OCI-LY7 (cell line): ENCODE data around the gene CDH23. TPM values are rescaled to one million over a fixed set of nuclear protein-coding genes. Genes with fewer than 3 reads are reported as not detected.

Source experiments
- BruUV-seq: library from RNA; stranded (reverse); fragments of 400-500 nt; replicated peaks from 2 replicates; lab custom pipeline; 2021; lab: Mats Ljungman, UMichigan
- CTCF ChIA-PET: fragments of 300-600 bp; sonication (Branson Sonifier 250); formaldehyde crosslinking; loops from one replicate; lab custom pipeline; 2022; ENCODE audit warnings: antibody characterized with exemption; ENCODE audit not compliant: unreplicated experiment; lab: Charles Lee
- POLR2A ChIA-PET: fragments of 300-600 bp; sonication (Branson Sonifier 250); formaldehyde crosslinking; loops from one replicate; lab custom pipeline; 2022; ENCODE audit warnings: antibody characterized with exemption; lab: Charles Lee
- DNase-seq: peaks from one replicate; pipeline ENCODE4 v3.0.0-alpha.2; 2015; ENCODE audit warnings: low spot score
- H2AFZ ChIP-seq: fragments of 200-600 bp; sonication (generic), shearing (Covaris generic); 2 replicates; pipeline ENCODE4 v1.6.1; 2014; ENCODE audit warnings: mild to moderate bottlenecking, antibody characterized with exemption, low read length, moderate library complexity
- H3K27ac ChIP-seq: fragments of 200-600 bp; sonication (generic); 2 replicates; pipeline ENCODE4 v1.5.1; 2014; ENCODE audit warnings: mixed run types, low read depth, mild to moderate bottlenecking, moderate library complexity, low read length, inconsistent platforms; ENCODE audit not compliant: poor library complexity, severe bottlenecking
- H3K36me3 ChIP-seq: fragments of 200-600 bp; sonication (generic); 2 replicates; pipeline ENCODE4 v1.6.1; 2014; ENCODE audit warnings: mild to moderate bottlenecking, antibody characterized with exemption, low read length, moderate library complexity, mixed read lengths; ENCODE audit not compliant: insufficient read depth
- H3K4me1 ChIP-seq: fragments of 200-600 bp; sonication (generic); 2 replicates; pipeline ENCODE4 v1.5.1; 2014; ENCODE audit warnings: mild to moderate bottlenecking, low read length; ENCODE audit not compliant: insufficient read depth, poor library complexity, severe bottlenecking
- H3K4me2 ChIP-seq: fragments of 200-600 bp; sonication (generic); 2 replicates; pipeline ENCODE4 v1.6.1; 2014; ENCODE audit warnings: mild to moderate bottlenecking, low read length
- H3K4me3 ChIP-seq: fragments of 200-600 bp; sonication (generic); 2 replicates; pipeline ENCODE4 v1.5.1; 2014; ENCODE audit warnings: mild to moderate bottlenecking, low read depth, low read length; ENCODE audit not compliant: poor library complexity, severe bottlenecking
- H3K79me2 ChIP-seq: fragments of 200-600 bp; sonication (generic); 2 replicates; pipeline ENCODE4 v1.6.1; 2016; ENCODE audit warnings: low read depth, mild to moderate bottlenecking, low read length, moderate library complexity, mixed read lengths; ENCODE audit not compliant: insufficient read depth
- H3K9me2 ChIP-seq: fragments of 200-600 bp; sonication (generic); 2 replicates; pipeline ENCODE4 v1.6.1; 2016; ENCODE audit warnings: mild to moderate bottlenecking, low read length, mixed read lengths; ENCODE audit not compliant: insufficient read depth
- H3K9me3 ChIP-seq: fragments of 200-600 bp; sonication (generic); 2 replicates; pipeline ENCODE4 v1.6.1; 2014; ENCODE audit warnings: mild to moderate bottlenecking, mixed run types, low read length, mixed read lengths
- H4K20me1 ChIP-seq: fragments of 200-600 bp; sonication (generic); 2 replicates; pipeline ENCODE4 v1.6.1; 2014; ENCODE audit warnings: mild to moderate bottlenecking, antibody characterized with exemption, low read length, moderate library complexity, mixed read lengths; ENCODE audit not compliant: insufficient read depth
- EZH2phosphoT487 ChIP-seq: fragments of 200-600 bp; sonication (generic); IDR thresholded peaks from 2 replicates; pipeline ENCODE4 v1.6.1; 2018; ENCODE audit warnings: low read depth, borderline replicate concordance, mild to moderate bottlenecking, mixed run types, antibody characterized with exemption, low read length, moderate library complexity, mixed read lengths
- intact Hi-C: fragments of 100-400 bp; cut with micrococcal nuclease; formaldehyde crosslinking; loops from one replicate; pipeline ENCODE4 v1.10.0; 2022; ENCODE audit not compliant: unreplicated experiment
- total RNA-seq, 2 experiments: library from RNA; depleted of rRNA in 1 of 2; stranded (reverse); fragments of >200 nt in 1 of 2; shearing (Covaris generic) in 1 of 2; gene quantifications; 2 replicates each; pipeline ENCODE4 v1.2.3, GENCODE V29; 2014 to 2022
- TF ChIP-seq, protein P1 (sequence below): fragments of 200-600 bp; sonication (generic); conservative IDR thresholded peaks from 2 replicates; pipeline ENCODE4 v1.5.1; 2014; ENCODE audit warnings: mild to moderate bottlenecking, antibody characterized with exemption, low read length, moderate library complexity, mixed read lengths

CDH23 gene
- total RNA-seq, 2 experiments from 2014 or later: 0.92 to 9.9 TPM

DNA sequence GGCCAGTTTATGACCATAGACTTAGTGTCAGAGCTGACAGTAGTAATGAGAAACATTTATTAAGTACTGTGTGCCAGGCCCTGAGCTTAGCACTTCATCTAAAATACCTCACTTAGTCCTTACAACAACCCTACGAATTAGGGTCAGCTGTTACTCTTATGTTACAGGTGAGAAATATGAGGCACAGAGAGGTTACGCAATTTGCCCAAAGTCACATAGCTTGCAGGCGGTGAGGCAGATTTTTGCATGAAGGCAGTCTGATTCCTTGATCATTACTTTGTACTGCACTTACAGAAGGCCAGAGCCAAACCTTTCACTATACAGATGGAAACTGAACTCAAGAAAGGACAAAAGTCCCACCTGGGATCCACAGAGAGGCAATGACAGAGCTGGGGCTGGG, 10.2 kb downstream of the CDH23 start:
- CTCF ChIA-PET: no interaction called here
- DNase-seq: no peak
- Histone ChIP-seq H3K27ac (no peak overlapping the region), H3K4me3 (no peak overlapping the region), H3K4me1 (no peaks in the 10 kb centered on the region), H2AFZ (no peak overlapping the region), H3K36me3 (no peaks in the 10 kb centered on the region), H3K9me2 (no peaks in the 10 kb centered on the region), H4K20me1 (no peaks in the 10 kb centered on the region), H3K9me3 (no peaks in the 10 kb centered on the region), H3K4me2 (no peak overlapping the region), H3K79me2 (no peaks in the 10 kb centered on the region)
- no peak for TF ChIP-seq EZH2phosphoT487
- TF ChIP-seq, protein P1, sequence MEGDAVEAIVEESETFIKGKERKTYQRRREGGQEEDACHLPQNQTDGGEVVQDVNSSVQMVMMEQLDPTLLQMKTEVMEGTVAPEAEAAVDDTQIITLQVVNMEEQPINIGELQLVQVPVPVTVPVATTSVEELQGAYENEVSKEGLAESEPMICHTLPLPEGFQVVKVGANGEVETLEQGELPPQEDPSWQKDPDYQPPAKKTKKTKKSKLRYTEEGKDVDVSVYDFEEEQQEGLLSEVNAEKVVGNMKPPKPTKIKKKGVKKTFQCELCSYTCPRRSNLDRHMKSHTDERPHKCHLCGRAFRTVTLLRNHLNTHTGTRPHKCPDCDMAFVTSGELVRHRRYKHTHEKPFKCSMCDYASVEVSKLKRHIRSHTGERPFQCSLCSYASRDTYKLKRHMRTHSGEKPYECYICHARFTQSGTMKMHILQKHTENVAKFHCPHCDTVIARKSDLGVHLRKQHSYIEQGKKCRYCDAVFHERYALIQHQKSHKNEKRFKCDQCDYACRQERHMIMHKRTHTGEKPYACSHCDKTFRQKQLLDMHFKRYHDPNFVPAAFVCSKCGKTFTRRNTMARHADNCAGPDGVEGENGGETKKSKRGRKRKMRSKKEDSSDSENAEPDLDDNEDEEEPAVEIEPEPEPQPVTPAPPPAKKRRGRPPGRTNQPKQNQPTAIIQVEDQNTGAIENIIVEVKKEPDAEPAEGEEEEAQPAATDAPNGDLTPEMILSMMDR: no peak
- POLR2A ChIA-PET: interaction anchor here (0.6 kb wide), 1 partner anchor 1447 kb away, joined by 3 read pairs; no protein-coding TSS in a partner anchor
- no TSS peak for BruUV-seq
- intact Hi-C loops: no loop called here

DNA sequence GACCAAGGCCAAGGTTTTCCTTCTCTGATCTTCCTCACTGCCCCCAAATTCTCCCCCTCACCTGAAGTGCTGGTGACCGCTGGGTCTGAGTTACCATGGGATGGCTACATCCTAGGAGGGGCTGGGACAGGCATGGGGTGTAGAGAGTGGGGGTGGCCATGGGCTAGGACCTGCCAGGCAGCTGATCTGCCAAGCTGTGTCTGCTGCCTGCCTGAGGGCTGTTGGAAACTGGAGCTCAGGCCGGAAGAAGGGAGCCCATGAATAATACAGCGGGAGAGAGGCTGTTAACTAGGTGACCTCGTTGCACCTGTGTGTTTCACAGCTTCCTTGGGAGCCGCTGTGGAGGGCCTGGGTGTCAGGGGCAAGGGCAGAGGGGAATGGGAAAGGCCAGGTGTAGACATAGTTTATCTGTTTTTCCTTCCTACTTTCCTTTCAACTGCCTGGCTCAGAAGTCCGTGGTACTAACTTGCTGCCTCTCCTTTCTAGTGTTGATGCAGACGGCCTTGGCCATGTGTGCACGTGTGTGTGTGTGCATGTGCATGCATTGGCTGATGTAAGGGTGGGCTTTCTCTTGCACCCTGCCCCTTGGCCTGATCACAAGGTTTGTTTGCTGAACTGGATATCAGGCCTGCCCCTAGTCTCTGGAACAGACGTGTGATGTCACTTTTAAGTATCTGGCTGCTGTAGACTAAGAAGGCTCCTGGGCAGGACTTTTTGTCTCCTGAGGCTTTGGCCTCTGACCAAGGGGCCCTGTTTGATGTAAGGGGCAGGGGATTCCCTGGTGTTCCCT, 11.9 kb downstream of the CDH23 start:
- H4K20me1 ChIP-seq: no peaks in the 10 kb centered on the region
- no TSS peak for BruUV-seq
- H3K9me3 ChIP-seq: no peaks in the 10 kb centered on the region
- no peaks in the 10 kb centered on the region for H3K36me3 ChIP-seq
- no peak overlapping the region for H3K4me2 ChIP-seq
- ChIA-PET POLR2A (no interaction called here), CTCF (no interaction called here)
- no peak overlapping the region for H3K27ac ChIP-seq
- TF ChIP-seq, protein P1: no peak
- no peak for TF ChIP-seq EZH2phosphoT487
- H3K4me3 ChIP-seq: no peak overlapping the region
- no peaks in the 10 kb centered on the region for H3K9me2 ChIP-seq
- no peak for DNase-seq
- H3K4me1 ChIP-seq: no peaks in the 10 kb centered on the region
- no peaks in the 10 kb centered on the region for H3K79me2 ChIP-seq
- intact Hi-C loops: no loop called here
- no peak overlapping the region for H2AFZ ChIP-seq

DNA sequence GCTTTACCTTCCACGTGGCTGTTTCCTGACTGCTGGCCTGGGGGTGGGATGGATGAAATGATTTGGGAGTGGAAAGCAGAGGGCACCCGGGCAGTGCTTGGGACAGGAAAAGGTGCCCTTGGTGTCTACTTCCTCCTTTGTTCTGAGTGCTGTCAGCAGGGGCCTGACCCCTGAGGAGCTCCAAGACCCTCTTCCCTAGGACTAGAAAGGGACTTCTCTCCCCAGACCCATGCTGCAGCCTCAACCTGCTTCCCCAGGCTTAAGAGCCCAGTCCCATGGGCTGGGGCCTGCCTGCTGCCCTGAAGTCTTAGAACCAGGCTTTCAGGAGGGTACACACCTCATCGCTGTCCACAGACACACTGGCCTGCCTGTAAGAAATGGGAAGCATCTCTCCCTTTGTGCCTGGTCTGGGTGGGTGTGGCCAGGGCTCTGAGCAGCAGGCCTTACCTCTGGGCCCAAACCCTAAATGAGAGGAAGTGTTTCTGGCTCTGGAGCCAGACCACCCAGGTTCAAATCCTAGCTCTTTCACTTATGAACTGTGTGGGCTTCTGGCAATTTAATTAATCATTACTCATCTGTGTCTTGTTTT, 12.9 kb downstream of the CDH23 start:
- BruUV-seq: no TSS peak
- ChIA-PET CTCF (no interaction called here), POLR2A (no interaction called here)
- Histone ChIP-seq H3K79me2 (no peaks in the 10 kb centered on the region), H3K4me1 (no peaks in the 10 kb centered on the region), H4K20me1 (no peaks in the 10 kb centered on the region), H3K9me3 (no peaks in the 10 kb centered on the region), H3K9me2 (no peaks in the 10 kb centered on the region), H3K4me2 (no peak overlapping the region), H3K27ac (no peak overlapping the region), H3K4me3 (no peak overlapping the region), H3K36me3 (no peaks in the 10 kb centered on the region), H2AFZ (no peak overlapping the region)
- TF ChIP-seq EZH2phosphoT487: no peak
- TF ChIP-seq, protein P1: no peak
- DNase-seq: no peak
- intact Hi-C loops: no loop called here
